ENCODE measurements around the gene TIMM13. TPM values are rescaled to one million over a fixed set of nuclear protein-coding genes. Genes with fewer than 3 reads are reported as not detected.

Gene TIMM13
- total RNA-seq, 1 donor from 2014 or later, result 70.1 TPM

- DNase-seq (ENCODE audit: low read depth), result no peak
- Histone ChIP-seq H3K27me3 (ENCODE audit: control insufficient read depth, insufficient read depth, low read length) (no peaks in the 10 kb centered on the region), H3K4me3 (ENCODE audit: low read depth, low read length) (no peak overlapping the region), H3K36me3 (ENCODE audit: control insufficient read depth, insufficient read depth, low read length) (peaks cover 1% of the 10 kb centered on the region)
- no peak for TF ChIP-seq CTCF (IDR thresholded peaks at IDR 0.05; ENCODE audit: insufficient read depth, low read length, poor library complexity, severe bottlenecking)
These were observed 9.0 kb upstream of the TIMM13 start for GRCh38 chr19:2436384-2436783.

- no peaks in the 10 kb centered on the region for H3K27me3 ChIP-seq (ENCODE audit: control insufficient read depth, insufficient read depth, low read length)
- no peak overlapping the region for H3K4me3 ChIP-seq (ENCODE audit: low read depth, low read length)
- DNase-seq (ENCODE audit: low read depth), result no peak
- peaks cover 1% of the 10 kb centered on the region for H3K36me3 ChIP-seq (ENCODE audit: control insufficient read depth, insufficient read depth, low read length)
- TF ChIP-seq CTCF (IDR thresholded peaks at IDR 0.05; ENCODE audit: insufficient read depth, low read length, poor library complexity, severe bottlenecking), result no peak
These were observed 7.4 kb upstream of the TIMM13 start for GRCh38 chr19:2434721-2435265.

GRCh38 chr19:2434267-2434666 is 6.9 kb upstream of the TIMM13 start:
- Histone ChIP-seq H3K4me3 (ENCODE audit: low read depth, low read length) (no peak overlapping the region), H3K27me3 (ENCODE audit: control insufficient read depth, insufficient read depth, low read length) (no peaks in the 10 kb centered on the region), H3K36me3 (ENCODE audit: control insufficient read depth, insufficient read depth, low read length) (peaks cover 2% of the 10 kb centered on the region)
- DNase-seq (ENCODE audit: low read depth), result no peak
- TF ChIP-seq CTCF (IDR thresholded peaks at IDR 0.05; ENCODE audit: insufficient read depth, low read length, poor library complexity, severe bottlenecking), result no peak

GRCh38 chr19:2433854-2434253 is 6.5 kb upstream of the TIMM13 start:
- peaks cover 2% of the 10 kb centered on the region for H3K36me3 ChIP-seq (ENCODE audit: control insufficient read depth, insufficient read depth, low read length)
- H3K4me3 ChIP-seq (ENCODE audit: low read depth, low read length), result no peak overlapping the region
- no peak for DNase-seq (ENCODE audit: low read depth)
- H3K27me3 ChIP-seq (ENCODE audit: control insufficient read depth, insufficient read depth, low read length), result no peaks in the 10 kb centered on the region
- TF ChIP-seq CTCF (IDR thresholded peaks at IDR 0.05; ENCODE audit: insufficient read depth, low read length, poor library complexity, severe bottlenecking), result no peak

GRCh38 chr19:2432131-2432848 is 4.9 kb upstream of the TIMM13 start:
- no peak for TF ChIP-seq CTCF (IDR thresholded peaks at IDR 0.05; ENCODE audit: insufficient read depth, low read length, poor library complexity, severe bottlenecking)
- Histone ChIP-seq H3K4me3 (ENCODE audit: low read depth, low read length) (no peak overlapping the region), H3K27me3 (ENCODE audit: control insufficient read depth, insufficient read depth, low read length) (no peaks in the 10 kb centered on the region), H3K36me3 (ENCODE audit: control insufficient read depth, insufficient read depth, low read length) (peaks cover 2% of the 10 kb centered on the region)
- no peak for DNase-seq (ENCODE audit: low read depth)

All from kidney epithelial cell (primary cell).